Liver (tissue), 3 donors: ENCODE data around the gene IRF2BP2.

Experiments
- ATF3 ChIP-seq: IDR thresholded peaks from 2 replicates; pipeline ENCODE4 v1.6.1; 2016; ENCODE audit warnings: antibody characterized with exemption
- CTCF ChIP-seq: fragments of 150-350 bp; IDR thresholded peaks from 2 replicates; pipeline ENCODE4 v1.5.1; 2017; ENCODE audit warnings: improper control_type of control experiment, low read depth, low read length; ENCODE audit not compliant: missing input control
- FOXA1 ChIP-seq: IDR thresholded peaks from 2 replicates; pipeline ENCODE4 v1.6.1; 2016; ENCODE audit warnings: antibody characterized with exemption
- HNF4A ChIP-seq, 2 donors: conservative IDR thresholded peaks; 2 replicates each; pipeline ENCODE4 v1.6.1; 2016; ENCODE audit warnings: antibody characterized with exemption in 2 of 2, mild to moderate bottlenecking in 2 of 2
- RAD21 ChIP-seq, 2 donors: IDR thresholded peaks; 2 replicates each; pipeline ENCODE4 v1.6.1; 2016; ENCODE audit warnings: antibody characterized with exemption in 2 of 2, mild to moderate bottlenecking in 2 of 2
- REST ChIP-seq: IDR thresholded peaks from 2 replicates; pipeline ENCODE4 v1.6.1; 2016; ENCODE audit warnings: antibody characterized with exemption, mild to moderate bottlenecking
- SP1 ChIP-seq: IDR thresholded peaks from 2 replicates; pipeline ENCODE4 v1.6.1; 2018; ENCODE audit warnings: antibody characterized with exemption, mild to moderate bottlenecking
- TAF1 ChIP-seq: conservative IDR thresholded peaks from 2 replicates; pipeline ENCODE4 v1.6.1; 2016; ENCODE audit warnings: antibody characterized with exemption, mild to moderate bottlenecking
- YY1 ChIP-seq: IDR thresholded peaks from 2 replicates; pipeline ENCODE4 v1.6.1; 2016; ENCODE audit warnings: antibody characterized with exemption, mild to moderate bottlenecking
- donor health status: healthy.
- donor health status: healthy.

GRCh38 chr1:234617131-234617985 lies 7.4 kb upstream of the IRF2BP2 start:
- peak; percentile 96 for TF ChIP-seq SP1
- TF ChIP-seq CTCF: no peak
- TF ChIP-seq FOXA1: peak; percentile 49
- peak; percentile 96 for TF ChIP-seq YY1
- peak; percentile 64 to 72 for TF ChIP-seq RAD21 (IDR thresholded peaks at IDR 0.05)
- TF ChIP-seq TAF1: no peak
- peak; percentile 72 for TF ChIP-seq ATF3
- peak; percentile 76 to 87 for TF ChIP-seq HNF4A (conservative IDR thresholded peaks at IDR 0.05)
- TF ChIP-seq REST: peak; percentile 64
